GM23338 (cell line): ENCODE measurements around the gene NSG1.

Experiments used
- CREB1 ChIP-seq: fragments of 250-450 bp; sonication (Bioruptor Pico); IDR thresholded peaks from 2 replicates; pipeline ENCODE4 v1.5.0; 2020; ENCODE audit warnings: low read depth, mild to moderate bottlenecking, moderate library complexity
- EZH2 ChIP-seq: fragments of 200-600 bp; sonication (generic); IDR thresholded peaks from one replicate; pipeline ENCODE4 v1.8.0; 2017; ENCODE audit warnings: antibody characterized with exemption, mild to moderate bottlenecking, low read depth; ENCODE audit not compliant: unreplicated experiment
- EZH2phosphoT487 ChIP-seq: fragments of 200-600 bp; sonication (generic); IDR thresholded peaks from one replicate; pipeline ENCODE4 v1.8.1; 2018; ENCODE audit warnings: antibody characterized with exemption; ENCODE audit not compliant: unreplicated experiment
- JUNB ChIP-seq: IDR thresholded peaks from one replicate; pipeline ENCODE4 v1.6.1; 2016; ENCODE audit warnings: antibody characterized with exemption; ENCODE audit not compliant: unreplicated experiment
- NANOG ChIP-seq: IDR thresholded peaks from 2 replicates; pipeline ENCODE4 v1.6.1; 2016; ENCODE audit warnings: antibody characterized with exemption, borderline replicate concordance
- POLR2AphosphoS5 ChIP-seq: IDR thresholded peaks from 2 replicates; pipeline ENCODE4 v1.6.1; 2016; ENCODE audit warnings: antibody characterized with exemption, low read depth
- REST ChIP-seq: IDR thresholded peaks from one replicate; pipeline ENCODE4 v1.6.1; 2018; ENCODE audit warnings: antibody characterized with exemption; ENCODE audit not compliant: unreplicated experiment
- TF ChIP-seq, protein P1 (sequence below), 2 experiments: fragments of 200-600 bp in 1 of 2; sonication (generic) in 1 of 2; conservative IDR thresholded peaks; 2 replicates each; pipeline versions ENCODE4 v1.5.1 to v1.6.1; 2016 to 2017; ENCODE audit warnings: antibody characterized with exemption in 2 of 2, low read depth in 2 of 2, mild to moderate bottlenecking in 2 of 2, moderate library complexity in 1 of 2
- TF ChIP-seq, protein P2 (sequence below): IDR thresholded peaks from 2 replicates; pipeline ENCODE4 v1.6.1; 2016; ENCODE audit warnings: antibody characterized with exemption

- TF ChIP-seq POLR2AphosphoS5 (no peak), EZH2 (no peak), REST (no peak), NANOG (no peak), CREB1 (CRISPR knock-in tag) (no peak), JUNB (no peak), EZH2phosphoT487 (no peak)
- TF ChIP-seq, protein P1, sequence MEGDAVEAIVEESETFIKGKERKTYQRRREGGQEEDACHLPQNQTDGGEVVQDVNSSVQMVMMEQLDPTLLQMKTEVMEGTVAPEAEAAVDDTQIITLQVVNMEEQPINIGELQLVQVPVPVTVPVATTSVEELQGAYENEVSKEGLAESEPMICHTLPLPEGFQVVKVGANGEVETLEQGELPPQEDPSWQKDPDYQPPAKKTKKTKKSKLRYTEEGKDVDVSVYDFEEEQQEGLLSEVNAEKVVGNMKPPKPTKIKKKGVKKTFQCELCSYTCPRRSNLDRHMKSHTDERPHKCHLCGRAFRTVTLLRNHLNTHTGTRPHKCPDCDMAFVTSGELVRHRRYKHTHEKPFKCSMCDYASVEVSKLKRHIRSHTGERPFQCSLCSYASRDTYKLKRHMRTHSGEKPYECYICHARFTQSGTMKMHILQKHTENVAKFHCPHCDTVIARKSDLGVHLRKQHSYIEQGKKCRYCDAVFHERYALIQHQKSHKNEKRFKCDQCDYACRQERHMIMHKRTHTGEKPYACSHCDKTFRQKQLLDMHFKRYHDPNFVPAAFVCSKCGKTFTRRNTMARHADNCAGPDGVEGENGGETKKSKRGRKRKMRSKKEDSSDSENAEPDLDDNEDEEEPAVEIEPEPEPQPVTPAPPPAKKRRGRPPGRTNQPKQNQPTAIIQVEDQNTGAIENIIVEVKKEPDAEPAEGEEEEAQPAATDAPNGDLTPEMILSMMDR (conservative IDR thresholded peaks at IDR 0.05; ENCODE audit: low read depth in 2 of 2) = no peak
- TF ChIP-seq, protein P2, sequence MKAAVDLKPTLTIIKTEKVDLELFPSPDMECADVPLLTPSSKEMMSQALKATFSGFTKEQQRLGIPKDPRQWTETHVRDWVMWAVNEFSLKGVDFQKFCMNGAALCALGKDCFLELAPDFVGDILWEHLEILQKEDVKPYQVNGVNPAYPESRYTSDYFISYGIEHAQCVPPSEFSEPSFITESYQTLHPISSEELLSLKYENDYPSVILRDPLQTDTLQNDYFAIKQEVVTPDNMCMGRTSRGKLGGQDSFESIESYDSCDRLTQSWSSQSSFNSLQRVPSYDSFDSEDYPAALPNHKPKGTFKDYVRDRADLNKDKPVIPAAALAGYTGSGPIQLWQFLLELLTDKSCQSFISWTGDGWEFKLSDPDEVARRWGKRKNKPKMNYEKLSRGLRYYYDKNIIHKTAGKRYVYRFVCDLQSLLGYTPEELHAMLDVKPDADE = no peak
These were observed 11.5 kb downstream of the NSG1 start for GRCh38 chr4:4398430-4398829.
